ENCODE measurements around the gene NUP98. TPM values are rescaled to one million over a fixed set of nuclear protein-coding genes. Genes with fewer than 3 reads are reported as not detected.

Gene NUP98
- total RNA-seq, 1 experiment from 2014 or later, result 98.4 TPM

DNA sequence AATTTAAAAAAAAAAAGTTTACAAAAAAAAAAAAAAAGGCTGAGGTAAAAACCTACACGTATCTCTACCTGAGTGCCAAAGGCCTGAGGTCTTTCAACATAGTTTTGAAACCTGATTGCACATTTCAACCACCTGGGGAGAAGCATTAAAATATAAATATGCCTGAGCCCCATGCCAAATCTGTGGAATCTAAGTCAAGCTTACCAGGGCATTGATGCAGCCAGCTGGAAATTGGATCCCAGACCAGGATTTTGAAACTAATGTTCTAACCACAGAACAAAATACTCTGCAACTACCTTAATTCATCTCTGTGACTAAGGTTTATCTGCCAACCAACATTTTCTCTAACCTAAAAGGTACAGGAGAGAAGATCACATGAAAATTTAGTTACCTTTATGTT, 87.4 kb downstream of the NUP98 start (continued):
- TF ChIP-seq, protein P1, sequence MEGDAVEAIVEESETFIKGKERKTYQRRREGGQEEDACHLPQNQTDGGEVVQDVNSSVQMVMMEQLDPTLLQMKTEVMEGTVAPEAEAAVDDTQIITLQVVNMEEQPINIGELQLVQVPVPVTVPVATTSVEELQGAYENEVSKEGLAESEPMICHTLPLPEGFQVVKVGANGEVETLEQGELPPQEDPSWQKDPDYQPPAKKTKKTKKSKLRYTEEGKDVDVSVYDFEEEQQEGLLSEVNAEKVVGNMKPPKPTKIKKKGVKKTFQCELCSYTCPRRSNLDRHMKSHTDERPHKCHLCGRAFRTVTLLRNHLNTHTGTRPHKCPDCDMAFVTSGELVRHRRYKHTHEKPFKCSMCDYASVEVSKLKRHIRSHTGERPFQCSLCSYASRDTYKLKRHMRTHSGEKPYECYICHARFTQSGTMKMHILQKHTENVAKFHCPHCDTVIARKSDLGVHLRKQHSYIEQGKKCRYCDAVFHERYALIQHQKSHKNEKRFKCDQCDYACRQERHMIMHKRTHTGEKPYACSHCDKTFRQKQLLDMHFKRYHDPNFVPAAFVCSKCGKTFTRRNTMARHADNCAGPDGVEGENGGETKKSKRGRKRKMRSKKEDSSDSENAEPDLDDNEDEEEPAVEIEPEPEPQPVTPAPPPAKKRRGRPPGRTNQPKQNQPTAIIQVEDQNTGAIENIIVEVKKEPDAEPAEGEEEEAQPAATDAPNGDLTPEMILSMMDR (IDR thresholded peaks at IDR 0.05 in 2 of 3, conservative IDR thresholded peaks at IDR 0.05 in 1 of 3; ENCODE audit: borderline replicate concordance in 1 of 3, insufficient read depth in 1 of 3, low read depth in 2 of 3, low read length in 2 of 3), result no peak
- no peak for TF ChIP-seq EZH2 (IDR thresholded peaks at IDR 0.05)

- H3K9me3 ChIP-seq (ENCODE audit: control insufficient read depth in 1 of 2, insufficient read depth in 1 of 2, low read depth in 1 of 2, low read length in 2 of 2), result no peaks in the 10 kb centered on the region
- H3K9me2 ChIP-seq (ENCODE audit: insufficient read depth), result no peaks in the 10 kb centered on the region
- BruUV-seq (replicated peaks), result no TSS peak
- no peak overlapping the region for H3K27ac ChIP-seq (ENCODE audit: low read depth, low read length)
- no peak overlapping the region for H3K4me2 ChIP-seq (ENCODE audit: low read length)
- 0 out of 2 replicates have a peak, but pooled peaks cover 5% of the 10 kb centered on the region for H4K20me1 ChIP-seq (ENCODE audit: insufficient read depth)
- no peaks in the 10 kb centered on the region for H3K4me1 ChIP-seq (ENCODE audit: control insufficient read depth in 1 of 2, insufficient read depth in 2 of 2, low read length in 2 of 2)
- ChIA-PET RAD21 (ENCODE audit: low non-redundant PET in 1 of 2, low total read pairs in 2 of 2, uncharacterized antibody in 2 of 2, unreplicated experiment in 2 of 2) (no interaction called here), CTCF (no interaction called here), POLR2A (no interaction called here)
- DNase-seq (ENCODE audit: low read depth, low spot score) (no peak), ATAC-seq (no peak)
- H3K36me3 ChIP-seq (ENCODE audit: control insufficient read depth in 1 of 2, insufficient read depth in 2 of 2, low read length in 2 of 2), result peaks cover 46 to 62% of the 10 kb centered on the region in 2 experiments
- intact Hi-C loops (cut with micrococcal nuclease), result no loop called here
- peaks cover 70% of the 10 kb centered on the region for H3K79me2 ChIP-seq (ENCODE audit: insufficient read depth, low read length)
- TF ChIP-seq ELF1 (IDR thresholded peaks at IDR 0.05; ENCODE audit: borderline replicate concordance, low read depth) (no peak), POLR2A (IDR thresholded peaks at IDR 0.05; ENCODE audit: borderline replicate concordance, extremely low read depth, insufficient read depth, insufficient read length) (no peak)
- TF ChIP-seq, protein P2, sequence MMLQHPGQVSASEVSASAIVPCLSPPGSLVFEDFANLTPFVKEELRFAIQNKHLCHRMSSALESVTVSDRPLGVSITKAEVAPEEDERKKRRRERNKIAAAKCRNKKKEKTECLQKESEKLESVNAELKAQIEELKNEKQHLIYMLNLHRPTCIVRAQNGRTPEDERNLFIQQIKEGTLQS (IDR thresholded peaks at IDR 0.05), result no peak
- H2AFZ ChIP-seq (ENCODE audit: low read depth, low read length, poor library complexity, severe bottlenecking), result no peak overlapping the region
- no peak overlapping the region for H3K9ac ChIP-seq (ENCODE audit: low read length)
- H3K4me3 ChIP-seq (replicated peaks in 1 of 2; ENCODE audit: low read depth in 1 of 2, low read length in 2 of 2), result no peak overlapping the region
- H3K27me3 ChIP-seq (ENCODE audit: insufficient read depth, low read length), result no peaks in the 10 kb centered on the region
Observed at GRCh38 chr11:3707176-3707575, 90.2 kb downstream of the NUP98 start.

GRCh38 chr11:3703383-3703782, 94.0 kb downstream of the NUP98 start:
- Histone ChIP-seq H3K36me3 (ENCODE audit: control insufficient read depth in 1 of 2, insufficient read depth in 2 of 2, low read length in 2 of 2) (peaks cover 50 to 59% of the 10 kb centered on the region in 2 experiments), H3K9me2 (ENCODE audit: insufficient read depth) (no peaks in the 10 kb centered on the region), H3K9ac (ENCODE audit: low read length) (no peak overlapping the region), H3K79me2 (ENCODE audit: insufficient read depth, low read length) (peaks cover 46% of the 10 kb centered on the region), H4K20me1 (ENCODE audit: insufficient read depth) (0 out of 2 replicates have a peak, but pooled peaks cover 5% of the 10 kb centered on the region), H3K27me3 (ENCODE audit: insufficient read depth, low read length) (no peaks in the 10 kb centered on the region), H3K4me1 (ENCODE audit: control insufficient read depth in 1 of 2, insufficient read depth in 2 of 2, low read length in 2 of 2) (no peaks in the 10 kb centered on the region), H2AFZ (ENCODE audit: low read depth, low read length, poor library complexity, severe bottlenecking) (no peak overlapping the region), H3K4me2 (ENCODE audit: low read length) (no peak overlapping the region), H3K9me3 (ENCODE audit: control insufficient read depth in 1 of 2, insufficient read depth in 1 of 2, low read depth in 1 of 2, low read length in 2 of 2) (no peaks in the 10 kb centered on the region), H3K4me3 (replicated peaks in 1 of 2; ENCODE audit: low read depth in 1 of 2, low read length in 2 of 2) (no peak overlapping the region), H3K27ac (ENCODE audit: low read depth, low read length) (no peak overlapping the region)
- ChIA-PET RAD21 (ENCODE audit: low non-redundant PET in 1 of 2, low total read pairs in 2 of 2, uncharacterized antibody in 2 of 2, unreplicated experiment in 2 of 2) (no interaction called here), CTCF (no interaction called here), POLR2A (no interaction called here)
- ATAC-seq (no peak), DNase-seq (ENCODE audit: low read depth, low spot score) (no peak)
- intact Hi-C loops (cut with micrococcal nuclease), result no loop called here
- BruUV-seq (replicated peaks), result no TSS peak
- TF ChIP-seq POLR2A (IDR thresholded peaks at IDR 0.05; ENCODE audit: borderline replicate concordance, extremely low read depth, insufficient read depth, insufficient read length), result no peak
- TF ChIP-seq, protein P3, sequence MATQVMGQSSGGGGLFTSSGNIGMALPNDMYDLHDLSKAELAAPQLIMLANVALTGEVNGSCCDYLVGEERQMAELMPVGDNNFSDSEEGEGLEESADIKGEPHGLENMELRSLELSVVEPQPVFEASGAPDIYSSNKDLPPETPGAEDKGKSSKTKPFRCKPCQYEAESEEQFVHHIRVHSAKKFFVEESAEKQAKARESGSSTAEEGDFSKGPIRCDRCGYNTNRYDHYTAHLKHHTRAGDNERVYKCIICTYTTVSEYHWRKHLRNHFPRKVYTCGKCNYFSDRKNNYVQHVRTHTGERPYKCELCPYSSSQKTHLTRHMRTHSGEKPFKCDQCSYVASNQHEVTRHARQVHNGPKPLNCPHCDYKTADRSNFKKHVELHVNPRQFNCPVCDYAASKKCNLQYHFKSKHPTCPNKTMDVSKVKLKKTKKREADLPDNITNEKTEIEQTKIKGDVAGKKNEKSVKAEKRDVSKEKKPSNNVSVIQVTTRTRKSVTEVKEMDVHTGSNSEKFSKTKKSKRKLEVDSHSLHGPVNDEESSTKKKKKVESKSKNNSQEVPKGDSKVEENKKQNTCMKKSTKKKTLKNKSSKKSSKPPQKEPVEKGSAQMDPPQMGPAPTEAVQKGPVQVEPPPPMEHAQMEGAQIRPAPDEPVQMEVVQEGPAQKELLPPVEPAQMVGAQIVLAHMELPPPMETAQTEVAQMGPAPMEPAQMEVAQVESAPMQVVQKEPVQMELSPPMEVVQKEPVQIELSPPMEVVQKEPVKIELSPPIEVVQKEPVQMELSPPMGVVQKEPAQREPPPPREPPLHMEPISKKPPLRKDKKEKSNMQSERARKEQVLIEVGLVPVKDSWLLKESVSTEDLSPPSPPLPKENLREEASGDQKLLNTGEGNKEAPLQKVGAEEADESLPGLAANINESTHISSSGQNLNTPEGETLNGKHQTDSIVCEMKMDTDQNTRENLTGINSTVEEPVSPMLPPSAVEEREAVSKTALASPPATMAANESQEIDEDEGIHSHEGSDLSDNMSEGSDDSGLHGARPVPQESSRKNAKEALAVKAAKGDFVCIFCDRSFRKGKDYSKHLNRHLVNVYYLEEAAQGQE (IDR thresholded peaks at IDR 0.05; ENCODE audit: low read depth), result no peak
- no peak for TF ChIP-seq EGR1 (IDR thresholded peaks at IDR 0.05; ENCODE audit: low read depth)
- TF ChIP-seq, protein P2 (IDR thresholded peaks at IDR 0.05), result no peak
- no peak for TF ChIP-seq SP1 (IDR thresholded peaks at IDR 0.05; ENCODE audit: low read depth)
- no peak for TF ChIP-seq SRF (IDR thresholded peaks at IDR 0.05; ENCODE audit: low read depth)
- TF ChIP-seq EZH2 (IDR thresholded peaks at IDR 0.05), result no peak
- TF ChIP-seq FOSL1 (IDR thresholded peaks at IDR 0.05; ENCODE audit: low read depth), result no peak
- TF ChIP-seq EZH2phosphoT487 (IDR thresholded peaks at IDR 0.05; ENCODE audit: borderline replicate concordance), result no peak
- TF ChIP-seq POLR2AphosphoS5 (IDR thresholded peaks at IDR 0.05; ENCODE audit: low read depth, low read length), result no peak
- no peak for TF ChIP-seq ELF1 (IDR thresholded peaks at IDR 0.05; ENCODE audit: borderline replicate concordance, low read depth)
- TF ChIP-seq, protein P4, sequence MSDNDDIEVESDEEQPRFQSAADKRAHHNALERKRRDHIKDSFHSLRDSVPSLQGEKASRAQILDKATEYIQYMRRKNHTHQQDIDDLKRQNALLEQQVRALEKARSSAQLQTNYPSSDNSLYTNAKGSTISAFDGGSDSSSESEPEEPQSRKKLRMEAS (IDR thresholded peaks at IDR 0.05), result no peak

Measured in HCT116 (cell line).